Frontal cortex (tissue), 4 donors: ENCODE results near the gene FAM222A. TPM values are rescaled to one million over a fixed set of nuclear protein-coding genes. Genes with fewer than 3 reads are reported as not detected.
"Not testable (repeated sequence)": the region's sequence is repeated elsewhere in the genome, so short reads cannot be mapped to it uniquely, and the experiment has no call there.

Experiments used
- DNase-seq, 2 donors: peaks; one replicate each; pipeline ENCODE4 v3.0.0; 2012; ENCODE audit warnings: low spot score in 2 of 2
- FAIRE-seq: peaks from 2 replicates; lab custom pipeline; 2012; peaks lifted over from hg19 to GRCh38; lab: Jason Lieb, UNC
- total RNA-seq: library from RNA; depleted of rRNA; stranded (reverse); fragments of >200 nt; gene quantifications from one replicate; pipeline ENCODE4 v1.2.3, GENCODE V29; 2014
- donor health status: control.
- donor health status: control.
- donor health status: control.

Gene FAM222A
- total RNA-seq, 1 donor from 2014 or later, result 2.9 TPM

GRCh38 chr12:109693160-109693559, 20.5 kb upstream of the FAM222A start:
- DNase-seq (no peak), FAIRE-seq (no peak)

DNA sequence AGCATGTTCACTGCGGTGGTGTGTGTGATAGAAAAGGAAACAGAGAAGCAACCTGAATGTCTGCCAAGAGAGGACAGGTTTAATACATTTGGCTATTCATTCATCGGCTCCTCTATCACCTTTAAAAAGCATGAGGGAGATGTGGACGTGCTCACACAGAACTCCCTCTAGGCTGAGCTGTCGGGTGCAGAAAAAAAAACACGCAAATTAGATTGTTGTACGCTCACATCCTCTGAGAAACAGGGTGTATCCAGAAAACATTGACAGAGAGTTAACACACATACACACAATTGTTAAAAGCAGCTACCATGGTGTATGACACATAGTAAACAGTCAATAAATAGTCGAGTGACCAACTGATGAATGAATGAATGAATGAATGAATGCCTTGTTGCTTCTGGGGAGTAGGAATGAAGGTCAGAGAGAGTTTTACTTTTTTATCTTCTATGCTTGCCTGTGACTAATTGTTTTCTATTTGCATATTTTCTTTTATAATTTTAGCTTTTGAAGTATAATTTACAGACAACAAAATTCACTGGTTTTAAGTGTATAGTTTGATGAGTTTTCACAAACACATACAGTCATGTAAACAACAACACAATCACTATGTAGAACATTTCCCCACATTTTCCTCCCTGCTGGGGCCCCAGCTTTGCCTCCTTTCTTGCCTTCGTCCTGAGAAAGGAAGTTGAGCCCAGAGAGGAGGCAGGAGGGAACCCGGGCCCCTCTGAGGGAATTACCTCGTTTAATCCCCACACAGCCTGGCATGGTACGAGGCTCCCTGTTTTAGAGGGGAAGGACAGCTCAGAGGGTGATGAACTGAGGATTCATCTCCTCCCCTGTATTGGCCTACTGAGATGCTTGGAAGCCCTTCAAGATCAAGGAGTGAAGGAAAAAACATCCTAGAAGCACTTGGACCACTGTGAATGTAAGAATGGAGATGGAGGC, 19.7 kb upstream of the FAM222A start:
- FAIRE-seq (no peak), DNase-seq (no peak)

DNA sequence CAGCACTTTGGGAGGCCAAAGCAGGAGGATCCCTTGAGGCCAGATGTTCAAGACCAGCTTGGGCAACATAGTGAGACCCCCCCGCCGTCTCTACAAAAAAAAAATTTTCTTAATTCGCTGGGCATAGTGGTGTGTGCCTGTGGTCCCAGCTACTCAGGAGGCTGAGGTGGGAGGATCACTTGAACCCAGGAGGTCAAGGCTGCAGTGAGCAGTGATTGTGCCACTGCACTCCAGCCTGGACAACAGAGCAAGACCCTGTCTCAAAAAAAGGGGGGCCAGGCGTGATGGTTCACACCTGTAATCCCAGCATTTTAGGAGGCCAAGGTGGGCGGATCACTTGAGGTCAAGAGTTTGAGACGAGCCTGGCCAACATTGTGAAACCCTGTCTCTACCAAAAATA, 19.0 kb upstream of the FAM222A start:
- not testable (repeated sequence) for FAIRE-seq, DNase-seq

DNA sequence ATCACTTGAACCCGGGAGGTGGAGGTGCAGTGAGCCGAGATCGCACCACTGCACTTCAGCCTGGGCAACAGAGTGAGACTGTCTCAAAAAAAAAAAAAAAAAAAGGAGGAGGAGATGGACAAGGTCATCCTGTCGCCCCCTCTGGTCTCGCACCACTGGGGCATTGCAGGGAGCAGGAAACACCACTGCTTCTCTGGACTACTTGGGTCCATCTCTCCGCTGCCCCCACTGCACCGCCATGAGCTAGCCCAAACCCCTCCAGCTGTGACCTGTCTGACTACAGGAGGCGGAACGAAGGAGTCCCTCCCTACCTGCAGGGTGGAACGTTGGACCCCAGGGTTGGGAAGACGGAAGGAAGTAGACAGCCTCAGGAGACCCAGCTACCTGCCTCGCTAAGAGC, 18.2 kb upstream of the FAM222A start:
- FAIRE-seq (no peak), DNase-seq (no peak)

DNA sequence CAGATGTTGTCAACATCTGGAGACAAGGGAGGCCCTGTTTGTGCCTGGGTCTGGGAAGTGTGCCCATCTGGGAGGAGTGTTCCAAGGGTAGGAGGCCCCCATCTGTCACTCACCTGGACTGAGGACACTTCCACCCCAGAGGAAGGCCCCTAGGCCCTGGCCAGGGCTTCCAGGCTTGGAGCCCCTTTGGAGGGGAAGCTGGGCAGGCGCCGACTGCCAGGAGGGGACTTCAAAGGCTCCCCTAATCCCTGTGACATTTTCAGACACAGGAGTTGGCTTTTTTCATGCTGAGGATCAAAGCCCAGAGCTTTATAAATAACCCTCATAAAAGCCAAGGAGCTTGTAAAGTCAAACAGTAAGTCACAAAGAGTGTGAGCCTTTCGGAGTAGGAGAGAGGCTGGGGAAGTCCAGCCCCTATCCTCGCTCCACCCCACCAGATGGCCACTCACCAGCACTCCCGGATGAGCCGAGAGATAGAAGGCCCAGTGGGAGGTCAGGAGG, 17.6 kb upstream of the FAM222A start:
- FAIRE-seq (no peak), DNase-seq (no peak)

DNA sequence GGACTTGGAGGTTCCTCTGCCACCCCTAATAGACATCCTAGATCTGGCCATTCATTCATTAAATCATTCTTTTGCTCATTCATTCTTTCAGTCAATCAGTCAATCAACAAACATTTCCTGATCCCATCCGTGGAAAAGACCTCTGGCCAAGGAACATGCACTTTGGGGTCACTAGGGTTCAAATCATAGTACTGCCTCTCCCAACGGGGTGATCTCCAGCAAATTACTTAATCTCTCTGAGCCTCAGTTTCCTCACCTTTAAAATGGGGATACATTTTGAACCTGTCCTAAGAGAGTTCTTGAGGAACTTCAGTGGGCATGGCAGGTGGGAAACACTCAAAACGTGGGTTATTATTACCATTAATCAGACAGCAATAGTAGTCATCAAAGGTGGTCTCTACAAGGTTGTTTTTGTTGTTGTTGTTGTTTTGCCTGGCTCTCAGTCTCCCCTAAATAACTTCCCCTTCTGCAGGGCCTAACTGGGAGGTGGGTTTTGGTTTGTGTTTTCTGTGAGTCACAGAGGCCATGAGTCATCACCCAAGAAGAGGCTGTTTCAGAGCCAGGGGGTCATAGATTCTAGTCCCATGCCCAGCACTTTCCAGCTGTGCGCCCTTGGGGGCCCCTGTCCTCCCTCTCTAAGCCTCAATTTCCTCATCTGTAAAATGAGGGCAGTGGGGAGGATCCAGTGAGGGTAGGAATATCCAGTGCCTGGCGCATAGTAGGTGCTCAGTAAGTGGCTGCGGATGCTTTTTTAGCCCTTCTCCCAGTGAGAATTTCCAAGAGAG, 16.9 kb upstream of the FAM222A start:
- FAIRE-seq, result no peak
- DNase-seq, result no peak

- no peak for FAIRE-seq
Measured at GRCh38 chr12:109697270-109697553, 16.4 kb upstream of the FAM222A start.

DNA sequence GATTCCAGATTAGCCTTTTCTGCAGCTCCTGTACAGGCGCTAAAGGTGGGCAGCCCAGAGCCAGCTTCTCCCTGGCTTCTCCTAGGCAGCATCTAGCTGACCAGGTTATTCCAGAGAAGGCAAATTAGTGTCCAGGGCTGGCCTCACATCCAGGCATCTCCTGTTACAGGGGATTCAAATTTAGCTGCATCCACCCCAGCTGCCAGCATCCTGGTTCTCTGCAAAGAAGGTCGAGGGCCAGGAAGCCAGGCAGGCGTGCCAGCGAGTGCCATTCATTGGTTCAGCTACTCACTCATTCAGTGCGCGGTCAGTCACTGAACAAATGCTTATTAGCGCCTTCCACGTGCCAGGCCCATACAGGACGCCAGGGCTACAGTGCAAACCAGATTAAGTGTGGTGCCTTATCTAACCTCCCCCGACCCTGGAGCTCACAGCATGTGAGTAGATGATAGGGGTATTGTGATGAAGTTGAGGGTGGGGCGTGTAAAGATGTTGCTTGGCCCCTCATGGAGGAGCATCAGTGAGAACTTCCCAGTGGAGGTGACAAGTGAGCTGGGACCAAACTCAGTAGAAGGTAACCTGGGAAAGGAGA, 15.7 kb upstream of the FAM222A start:
- FAIRE-seq (no peak), DNase-seq (no peak)

More at GRCh38 chr12:109697270-109697553, 16.4 kb upstream of the FAM222A start:
- no peak for DNase-seq

DNA sequence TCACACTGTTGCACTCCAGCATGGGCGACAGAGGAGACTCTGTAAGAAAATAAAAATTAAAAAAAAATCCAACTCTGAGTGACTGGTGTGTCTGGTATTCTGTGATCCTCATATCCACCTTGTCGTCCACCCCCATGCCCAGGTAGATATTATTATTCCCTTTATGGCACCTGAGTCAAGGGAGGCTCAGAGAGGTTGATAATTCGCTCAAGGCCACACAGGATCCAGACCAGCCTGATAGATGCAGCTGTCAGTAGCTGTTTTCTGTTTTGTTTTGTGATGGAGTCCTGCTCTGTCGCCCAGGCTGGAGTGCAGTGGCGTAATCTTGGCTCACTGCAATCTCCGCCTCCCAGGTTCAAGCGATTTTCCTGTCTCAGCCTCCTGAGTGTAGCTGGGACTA, 14.8 kb upstream of the FAM222A start:
- FAIRE-seq, result no peak
- no peak for DNase-seq

- DNase-seq (no peak), FAIRE-seq (no peak)
Measured at GRCh38 chr12:109701064-109701463, 12.6 kb upstream of the FAM222A start.

GRCh38 chr12:109702111-109702841, 11.3 kb upstream of the FAM222A start:
- no peak for DNase-seq
- FAIRE-seq, result no peak

- DNase-seq, result no peak
- no peak for FAIRE-seq
Measured at GRCh38 chr12:109703684-109704083, 9.9 kb upstream of the FAM222A start.

DNA sequence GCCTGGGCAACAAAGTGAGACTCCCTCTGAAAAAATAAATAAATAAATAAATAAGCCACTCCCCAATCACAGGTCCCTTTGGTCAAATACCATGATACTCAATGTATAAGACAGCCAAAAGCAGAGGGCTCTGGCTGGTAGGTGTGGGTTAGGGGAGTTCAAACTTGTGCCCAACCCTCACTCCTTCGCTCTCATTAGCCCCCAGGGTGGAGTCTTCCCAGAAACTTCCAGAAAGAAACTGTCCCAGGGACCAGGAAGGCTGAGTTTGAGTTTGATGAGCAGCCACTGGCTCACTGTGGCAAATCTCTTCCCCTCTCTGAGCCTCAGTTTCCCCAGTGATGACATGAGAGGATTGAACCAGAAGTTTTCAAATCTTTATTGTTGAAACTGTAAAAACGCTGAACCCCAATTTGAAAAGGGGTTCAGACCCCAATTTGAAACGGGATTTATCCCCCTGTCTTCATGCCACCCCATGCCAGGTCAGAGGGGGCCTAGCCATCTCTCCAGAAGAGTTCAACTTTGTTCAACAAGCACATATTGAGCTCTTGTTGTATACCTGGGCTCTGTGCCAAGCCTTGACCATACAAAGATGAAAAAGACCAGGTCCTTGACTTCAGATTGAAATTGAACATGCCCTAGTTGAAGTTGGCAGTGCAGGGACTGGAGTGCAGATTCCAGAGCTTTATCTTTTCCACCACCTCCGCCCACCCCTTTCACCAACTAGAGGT, 9.1 kb upstream of the FAM222A start:
- FAIRE-seq (no peak), DNase-seq (no peak)

DNA sequence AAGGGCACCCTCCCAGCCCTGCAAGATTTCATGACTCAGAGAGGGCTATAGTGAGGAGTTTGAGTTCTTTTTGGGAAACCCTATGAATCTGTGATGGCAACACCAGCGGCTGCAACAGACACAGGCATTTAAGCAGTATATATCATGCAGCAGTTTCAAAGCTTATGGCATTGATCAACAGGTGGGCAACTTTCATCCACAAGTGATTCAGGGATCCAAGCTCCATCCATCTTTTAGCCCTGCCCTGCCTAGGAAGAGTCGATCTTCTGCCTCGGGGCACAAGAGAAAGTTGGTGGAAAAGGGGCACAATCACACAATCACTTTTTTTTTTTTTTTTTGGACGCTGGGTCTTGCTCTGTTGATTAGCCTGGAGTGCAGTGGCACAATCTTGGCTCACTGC, 8.3 kb upstream of the FAM222A start:
- FAIRE-seq, result no peak
- DNase-seq, result no peak

GRCh38 chr12:109706398-109706746, 7.3 kb upstream of the FAM222A start:
- FAIRE-seq, result no peak
- no peak for DNase-seq

- FAIRE-seq, result no peak
- DNase-seq, result no peak
Measured at GRCh38 chr12:109706747-109707469, 6.7 kb upstream of the FAM222A start.

DNA sequence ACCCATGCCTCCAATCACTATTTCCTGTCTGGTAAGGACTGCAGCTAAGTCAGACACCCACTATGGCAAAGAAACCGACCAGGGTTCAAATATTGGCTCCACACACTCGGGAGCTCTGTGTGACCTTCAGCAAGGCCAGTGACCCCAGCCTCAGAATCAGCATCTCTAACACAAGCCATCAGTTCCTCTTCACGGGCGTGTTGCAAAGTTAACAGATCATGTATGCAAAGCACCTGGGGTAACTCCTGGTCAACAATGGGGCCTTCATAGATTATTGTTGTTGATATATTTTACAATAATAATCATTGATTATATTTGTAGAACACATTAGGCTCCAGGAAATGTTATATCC, 6.2 kb upstream of the FAM222A start:
- FAIRE-seq (no peak), DNase-seq (no peak)

DNA sequence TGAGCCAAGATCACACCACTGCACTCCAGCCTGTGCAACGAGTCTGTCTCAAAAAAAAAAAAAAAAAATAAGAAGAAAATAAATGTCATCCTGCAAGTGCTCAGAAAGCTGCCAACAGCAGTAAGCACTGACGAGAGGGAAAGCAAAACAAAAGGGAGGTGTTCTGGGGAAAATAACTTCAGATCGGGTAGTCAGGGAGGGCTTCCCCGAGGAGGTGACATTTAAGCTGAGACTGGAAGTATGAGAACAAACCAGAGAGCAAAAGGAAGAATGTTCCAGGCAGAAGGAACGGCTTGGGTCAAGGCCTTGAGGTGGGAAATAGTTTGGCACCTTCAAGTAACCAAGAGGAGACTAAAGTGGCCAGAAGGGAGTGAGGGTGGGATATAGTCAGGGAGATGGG, 4.7 kb upstream of the FAM222A start:
- FAIRE-seq (no peak), DNase-seq (no peak)
